Stimulated activated CD4-positive, alpha-beta T cell treated with anti-CD3 and anti-CD28 coated beads, TNF-alpha, amount 100 ng/mL, for 4 hours (primary cell): Measurements from ENCODE around the gene DDX21.
A peak's percentile ranks its signal among the peaks of the same experiment; 100 is the strongest.
"Not testable (repeated sequence)": the region's sequence is repeated elsewhere in the genome, so short reads cannot be mapped to it uniquely, and the experiment has no call there.

ENCODE experiments used
- DNase-seq, 3 experiments: peaks; one replicate each; pipeline ENCODE4 v3.0.0-alpha.2; 2020; ENCODE audit warnings: low read depth in 3 of 3

The DDX21 gene

GRCh38 chr10:68955832-68956532 is at the start of gene DDX21:
TSS of gene DDX21 (plus strand) at chr10:68956170. CDS start at chr10:68956226, 56 bp downstream.
- DNase-seq = peak; percentile 71 to 84 (median 78)

GRCh38 chr10:68924593-68924992 is 31.4 kb upstream of the DDX21 start:
- DNase-seq = no peak

- DNase-seq = no peak
Observed at GRCh38 chr10:68925489-68925888, 30.5 kb upstream of the DDX21 start.

- not testable (repeated sequence) for DNase-seq
Observed at GRCh38 chr10:68929157-68929556, 26.8 kb upstream of the DDX21 start.

- not testable (repeated sequence) for DNase-seq
Observed at GRCh38 chr10:68929888-68930287, 26.1 kb upstream of the DDX21 start.

- not testable (repeated sequence) for DNase-seq
Observed at GRCh38 chr10:68932860-68933259, 23.1 kb upstream of the DDX21 start.

- DNase-seq = no peak
Observed at GRCh38 chr10:68934994-68935393, 21.0 kb upstream of the DDX21 start.

- no peak for DNase-seq
Observed at GRCh38 chr10:68938117-68938516, 17.9 kb upstream of the DDX21 start.

GRCh38 chr10:68938884-68939283 is 17.1 kb upstream of the DDX21 start:
- no peak for DNase-seq

GRCh38 chr10:68940917-68941316 is 15.1 kb upstream of the DDX21 start:
- DNase-seq = not testable (repeated sequence)

GRCh38 chr10:68950598-68950997 is 5.4 kb upstream of the DDX21 start:
- no peak for DNase-seq

GRCh38 chr10:68954904-68955303 is 1.1 kb upstream of the DDX21 start:
- no peak for DNase-seq

GRCh38 chr10:68955355-68955831 is 577 bp upstream of the DDX21 start:
- no peak for DNase-seq

GRCh38 chr10:68957284-68957615 is 1.3 kb downstream of the DDX21 start:
- DNase-seq = no peak

- DNase-seq = no peak
Observed at GRCh38 chr10:68957654-68958053, 1.7 kb downstream of the DDX21 start.

- DNase-seq = no peak
Observed at GRCh38 chr10:68959695-68960527, 3.9 kb downstream of the DDX21 start.

GRCh38 chr10:68963151-68963550 is 7.2 kb downstream of the DDX21 start:
- no peak for DNase-seq

GRCh38 chr10:68973975-68974374 is 18.0 kb downstream of the DDX21 start:
- DNase-seq = no peak

- not testable (repeated sequence) for DNase-seq
Observed at GRCh38 chr10:68975936-68976473, 20.0 kb downstream of the DDX21 start.

GRCh38 chr10:68979738-68980137 is 23.8 kb downstream of the DDX21 start:
- not testable (repeated sequence) for DNase-seq

- no peak for DNase-seq
Observed at GRCh38 chr10:68981074-68981473, 25.1 kb downstream of the DDX21 start.

GRCh38 chr10:68982389-68982788 is 26.4 kb downstream of the DDX21 start:
- DNase-seq = no peak

GRCh38 chr10:68987611-68988010 is 31.6 kb downstream of the DDX21 start:
- no peak for DNase-seq
